ENCODE results near the gene ADCY4.
A peak's percentile ranks its signal among the peaks of the same experiment; 100 is the strongest.

The ADCY4 gene

GRCh38 chr14:24298892-24299254 lies 36.0 kb downstream of the ADCY4 start:
- DNase-seq (ENCODE audit: low read depth in 2 of 2): no peak

GRCh38 chr14:24297190-24297964 lies 37.5 kb downstream of the ADCY4 start:
- DNase-seq (ENCODE audit: low read depth in 2 of 2): no peak

DNA sequence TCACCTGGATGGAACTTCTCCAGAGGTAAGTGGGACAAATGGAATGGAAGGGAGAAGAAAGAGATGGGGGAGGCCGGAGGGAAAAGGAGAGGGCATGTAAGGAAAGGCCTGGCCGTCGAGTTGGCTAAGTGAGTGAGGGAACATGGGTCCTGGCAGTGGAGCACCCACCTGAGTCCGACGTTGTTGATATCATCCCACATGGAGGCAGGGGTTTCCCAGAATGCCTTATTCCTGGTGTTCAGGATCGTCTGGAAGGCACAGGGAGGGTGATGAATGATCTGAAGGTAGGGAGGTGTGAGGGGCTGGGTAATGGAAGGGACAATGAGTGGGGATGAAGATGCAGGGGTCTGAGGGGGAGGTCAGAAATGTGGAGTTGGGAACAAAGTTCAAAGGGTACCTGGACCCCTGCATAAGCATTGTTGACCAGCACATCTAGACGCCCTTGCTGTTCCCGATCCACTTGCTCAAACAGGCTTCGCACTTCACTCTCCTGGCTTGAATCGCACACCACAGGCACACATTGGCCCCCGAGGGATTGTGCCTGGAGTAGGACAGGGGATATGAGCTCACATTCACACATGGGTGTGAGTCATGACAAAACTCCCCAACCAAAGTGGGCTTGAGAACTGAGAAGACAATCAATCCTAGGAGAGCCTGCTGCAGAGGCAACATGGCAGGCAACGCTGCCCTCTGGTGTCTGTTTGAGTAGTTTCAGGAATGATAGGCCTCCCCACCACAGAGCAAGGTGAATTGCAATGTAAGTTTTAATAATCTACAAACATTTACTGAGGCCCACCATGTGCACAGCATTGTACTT lies 38.3 kb downstream of the ADCY4 start:
- DNase-seq (ENCODE audit: low read depth in 2 of 2): peak in 1 of 2 donors; percentile 38

- no peak for DNase-seq (ENCODE audit: low read depth in 2 of 2)
These were observed 41.3 kb downstream of the ADCY4 start for GRCh38 chr14:24293525-24293924.

- DNase-seq (ENCODE audit: low read depth in 2 of 2): no peak
These were observed 42.6 kb downstream of the ADCY4 start for GRCh38 chr14:24292118-24292807.

DNA sequence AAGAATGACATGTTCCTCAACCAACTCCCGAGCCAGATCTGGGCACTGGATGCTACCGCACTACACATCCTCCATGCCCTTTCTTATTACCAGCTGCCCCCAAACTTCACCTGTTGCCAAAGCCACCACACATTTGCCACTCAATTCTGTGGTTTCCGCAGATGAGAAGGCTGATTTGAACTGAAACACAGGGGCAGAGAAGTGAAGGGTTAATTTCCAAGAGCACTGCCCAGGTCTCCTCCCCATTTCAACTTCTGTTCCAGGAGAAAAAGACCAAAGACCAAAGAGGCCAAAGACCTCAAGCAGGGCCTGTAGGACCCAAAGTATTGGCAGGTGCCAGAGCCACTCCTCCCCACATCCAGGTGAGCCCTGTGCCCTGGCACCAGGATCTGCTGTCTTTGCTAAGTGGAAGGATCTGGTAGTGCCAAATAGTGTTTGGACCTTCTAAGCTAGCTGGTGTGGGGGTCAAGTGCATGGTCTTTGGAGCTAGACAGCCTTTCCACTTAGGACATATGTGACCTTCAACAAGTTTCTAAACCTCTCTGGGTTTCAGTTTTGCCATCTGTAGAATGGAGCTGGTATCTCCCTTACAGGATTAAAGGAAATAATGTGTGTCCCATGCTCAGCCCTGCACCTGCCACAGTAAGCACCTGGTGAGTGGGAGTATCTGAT lies 43.3 kb downstream of the ADCY4 start:
- DNase-seq (ENCODE audit: low read depth in 2 of 2): no peak

- no peak for DNase-seq (ENCODE audit: low read depth in 2 of 2)
These were observed 44.1 kb downstream of the ADCY4 start for GRCh38 chr14:24290746-24291145.

DNA sequence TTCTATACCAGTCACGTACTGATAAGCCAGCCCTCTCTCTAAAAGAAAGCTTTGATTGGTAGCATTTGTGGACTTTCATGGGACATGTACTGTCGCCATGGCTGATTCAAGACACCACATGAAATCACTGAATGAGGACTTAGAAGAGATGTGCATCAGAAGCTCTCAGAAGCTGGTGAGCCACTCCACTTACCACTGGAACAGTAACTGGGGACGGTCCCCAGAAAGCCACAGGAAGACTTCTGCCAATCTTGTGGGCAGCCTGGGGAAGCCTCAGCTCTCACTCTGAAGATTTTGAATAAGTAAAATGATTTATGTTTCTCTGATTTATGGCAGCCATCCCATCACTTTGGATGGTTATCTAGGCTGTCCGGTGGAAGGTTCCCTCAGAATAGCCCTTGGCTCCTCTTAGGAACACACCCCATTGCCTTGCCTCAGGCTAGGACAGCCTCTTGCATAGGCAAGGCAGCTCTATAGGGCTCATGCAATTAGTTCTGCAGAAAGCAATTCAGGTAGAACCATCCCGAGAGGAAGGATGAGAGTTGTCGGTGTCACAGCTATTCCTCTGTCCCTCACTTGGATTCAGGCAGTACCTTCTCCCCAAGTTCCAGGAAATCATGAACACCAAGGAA lies 45.1 kb downstream of the ADCY4 start:
- DNase-seq (ENCODE audit: low read depth in 2 of 2): no peak

DNA sequence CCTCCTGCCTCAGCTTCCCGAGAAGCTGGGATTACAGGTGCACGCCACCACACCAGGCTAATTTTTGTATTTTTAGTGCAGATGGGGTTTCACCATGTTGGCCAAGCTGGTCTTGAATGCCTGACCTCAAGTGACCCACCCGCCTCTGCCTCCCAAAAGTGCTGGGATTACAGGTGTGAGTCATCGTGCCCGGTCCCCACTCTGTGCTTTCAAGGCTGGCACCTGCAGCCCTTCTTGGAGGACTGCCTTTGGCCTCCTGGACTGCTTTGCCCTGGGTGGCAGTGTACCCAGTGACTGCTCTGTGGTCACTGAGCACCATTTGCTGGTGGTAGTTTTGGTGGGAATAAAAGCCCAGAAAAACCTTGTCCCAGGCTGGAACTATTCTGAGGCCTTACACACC lies 47.9 kb downstream of the ADCY4 start:
- no peak for DNase-seq (ENCODE audit: low read depth in 2 of 2)

GRCh38 chr14:24285351-24285750 lies 49.5 kb downstream of the ADCY4 start:
- DNase-seq (ENCODE audit: low read depth in 2 of 2): no peak

- no peak for DNase-seq (ENCODE audit: low read depth in 2 of 2)
These were observed 50.3 kb downstream of the ADCY4 start for GRCh38 chr14:24284501-24285035.

DNA sequence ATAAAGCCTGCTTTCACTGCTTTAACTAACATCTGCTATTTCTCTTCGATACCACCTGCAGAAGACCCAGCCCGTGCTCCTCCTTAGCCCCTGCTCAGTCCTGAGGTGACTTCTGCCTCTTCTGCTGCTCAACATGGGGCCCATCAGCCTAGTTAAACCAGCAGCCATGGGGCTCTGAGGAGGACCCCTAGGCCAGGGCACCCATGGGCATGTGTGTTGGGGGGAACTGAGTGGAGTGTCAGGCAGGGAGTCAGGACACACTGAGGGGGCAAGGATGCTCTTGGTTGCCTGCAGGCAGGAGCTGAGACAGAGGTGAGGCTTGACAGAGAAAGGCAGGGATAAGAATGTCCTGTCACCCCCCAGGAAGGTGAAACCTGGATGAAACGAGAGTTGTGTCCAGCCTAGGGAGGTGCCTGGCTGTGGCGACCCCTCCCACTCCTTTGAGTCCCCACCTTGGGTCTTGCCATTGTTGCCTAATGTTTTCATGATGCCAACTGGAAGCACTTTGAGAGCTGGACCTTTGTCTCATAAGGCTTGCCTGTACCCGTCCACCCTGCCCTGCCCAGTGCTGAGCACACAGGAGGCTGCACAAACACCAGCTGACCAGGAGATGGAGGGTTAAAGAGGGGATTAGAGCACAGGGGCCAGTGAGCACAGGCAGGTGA lies 50.9 kb downstream of the ADCY4 start:
- DNase-seq (ENCODE audit: low read depth in 2 of 2): no peak

DNA sequence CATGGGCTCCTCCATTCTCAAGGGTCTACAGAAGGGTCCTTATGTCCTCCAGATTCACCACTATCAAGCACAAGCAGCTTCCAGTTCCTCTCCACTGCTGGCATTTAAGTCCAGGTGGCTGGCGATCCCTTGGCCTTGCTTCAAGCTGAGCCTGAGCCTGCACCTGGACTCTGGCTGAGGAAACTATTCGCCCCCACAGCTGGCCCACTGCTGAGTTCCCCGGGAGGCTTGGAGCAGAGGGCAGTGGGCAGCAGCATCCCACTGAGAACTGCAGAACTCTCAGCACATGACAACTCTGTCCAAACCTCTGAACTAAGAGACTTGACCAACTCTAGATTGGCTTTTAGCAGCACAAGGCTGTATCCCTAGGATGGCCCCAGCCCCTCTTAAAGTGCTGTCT lies 52.1 kb downstream of the ADCY4 start:
- no peak for DNase-seq (ENCODE audit: low read depth in 2 of 2)

GRCh38 chr14:24281636-24282035 lies 53.2 kb downstream of the ADCY4 start:
- DNase-seq (ENCODE audit: low read depth in 2 of 2): no peak

DNA sequence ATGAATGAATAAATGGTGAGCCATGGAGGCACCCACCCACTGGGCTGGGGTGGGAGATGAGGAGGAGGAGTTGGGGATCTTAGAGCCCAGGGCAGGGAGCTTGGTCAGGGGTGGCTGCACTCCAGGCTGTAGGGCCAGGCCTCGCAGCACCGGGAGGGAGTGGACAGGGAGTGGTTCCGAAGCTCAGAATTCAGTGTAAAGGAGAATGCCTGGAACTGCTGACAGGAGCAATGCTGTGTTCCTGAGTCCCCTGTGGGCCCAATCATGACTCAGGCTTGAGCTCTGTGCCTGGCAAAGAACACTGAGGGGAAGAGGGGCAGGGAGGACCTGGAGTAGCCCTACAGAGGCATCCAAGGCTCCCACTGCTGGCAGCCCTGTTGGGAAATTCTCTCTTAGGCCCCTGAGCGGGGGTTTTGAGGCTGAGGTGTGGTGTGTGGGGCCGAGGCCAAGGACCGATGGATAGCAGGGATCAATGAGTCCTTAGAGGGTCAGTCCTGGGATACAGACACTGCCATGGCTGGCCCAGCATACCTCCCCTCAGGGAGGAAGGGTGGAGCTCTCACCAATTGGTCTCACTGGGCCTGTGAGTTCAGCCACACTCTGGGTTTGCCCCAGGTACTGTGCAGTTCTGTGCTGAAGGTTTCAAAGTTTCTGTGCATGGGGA lies 53.9 kb downstream of the ADCY4 start:
- no peak for DNase-seq (ENCODE audit: low read depth in 2 of 2)

DNA sequence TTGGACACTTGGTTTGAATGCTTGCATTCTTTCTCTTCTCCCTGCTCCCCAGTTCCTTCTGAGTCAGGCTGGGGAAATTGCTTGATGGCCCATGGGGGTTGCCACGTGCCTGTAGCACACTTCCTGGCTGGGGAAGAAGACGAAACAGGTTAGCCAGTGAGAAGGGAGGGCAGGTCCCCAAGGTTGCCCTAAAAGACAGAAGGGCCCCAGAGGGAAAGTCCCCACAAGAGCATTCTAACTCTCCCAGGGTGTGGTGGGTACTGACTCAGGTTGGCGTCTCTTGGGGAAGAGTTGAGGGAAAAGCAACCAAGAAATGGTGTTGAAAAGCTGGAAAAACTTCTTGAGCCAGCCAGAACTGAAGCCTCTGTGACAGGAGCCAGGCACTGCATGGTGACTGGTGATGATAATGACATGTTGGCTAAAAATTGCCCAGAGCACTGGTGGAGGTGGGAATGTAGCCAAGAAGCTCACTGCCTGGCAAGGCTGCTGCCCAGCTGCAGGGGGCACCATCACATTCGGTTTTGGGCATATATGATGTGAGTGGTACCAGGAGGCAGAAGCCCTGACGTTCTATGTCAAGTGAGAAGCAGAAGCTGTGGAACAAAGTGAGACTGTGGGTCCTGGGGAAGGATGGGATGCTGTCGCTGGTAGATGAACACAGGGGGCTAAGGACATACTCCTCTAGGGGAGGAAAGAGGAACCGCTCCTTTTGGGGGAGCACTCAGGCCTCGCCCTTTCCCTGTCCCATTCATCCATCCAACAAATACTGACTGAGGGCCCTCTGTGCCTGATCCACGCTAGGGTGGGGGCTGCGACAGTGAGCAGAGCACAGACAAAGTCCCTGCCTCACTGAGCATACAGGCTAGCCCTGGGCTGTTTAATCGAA lies 55.3 kb downstream of the ADCY4 start:
- DNase-seq (ENCODE audit: low read depth in 2 of 2): no peak

DNA sequence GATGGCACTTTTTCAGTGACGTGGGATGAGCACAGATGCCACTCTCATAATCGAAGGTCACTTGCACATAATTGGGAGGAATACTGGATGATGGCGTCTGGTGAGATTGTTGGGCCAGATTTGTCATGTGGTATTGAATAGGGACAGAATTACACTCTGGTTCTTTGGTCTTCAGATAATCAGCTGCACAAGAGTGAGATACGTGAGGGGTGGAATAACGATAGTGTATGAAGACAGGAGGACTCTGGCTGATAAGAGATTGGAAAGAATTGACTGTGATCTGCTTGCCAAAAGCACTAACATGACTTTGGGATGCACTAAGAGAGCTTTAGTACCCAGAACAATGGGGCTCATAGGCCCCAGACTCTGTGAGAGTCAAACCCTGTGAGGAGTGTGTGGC lies 56.4 kb downstream of the ADCY4 start:
- no peak for DNase-seq (ENCODE audit: low read depth in 2 of 2)

- no peak for DNase-seq (ENCODE audit: low read depth in 2 of 2)
These were observed 57.1 kb downstream of the ADCY4 start for GRCh38 chr14:24277606-24278321.

- no peak for DNase-seq (ENCODE audit: low read depth in 2 of 2)
These were observed 57.8 kb downstream of the ADCY4 start for GRCh38 chr14:24277071-24277470.
